Uterus (tissue), 2 donors: ENCODE data around the gene SGPL1.

Experiments
- POLR2A ChIP-seq, 2 donors: fragments of 450-650 bp; IDR thresholded peaks; one replicate each; pipeline ENCODE4 v1.6.1; 2016; ENCODE audit warnings: antibody characterized with exemption in 2 of 2, mild to moderate bottlenecking in 1 of 2, moderate library complexity in 1 of 2
- TF ChIP-seq, protein P1 (sequence below), 4 experiments: fragments of 200-600 bp in 2 of 4; fragments of 450-650 bp in 2 of 4; sonication (generic) in 2 of 4; IDR thresholded peaks; one replicate each; pipeline ENCODE4 v1.5.1; 2016 to 2019; ENCODE audit warnings: antibody characterized with exemption in 4 of 4, mild to moderate bottlenecking in 2 of 4, moderate library complexity in 1 of 4

- TF ChIP-seq, protein P1, sequence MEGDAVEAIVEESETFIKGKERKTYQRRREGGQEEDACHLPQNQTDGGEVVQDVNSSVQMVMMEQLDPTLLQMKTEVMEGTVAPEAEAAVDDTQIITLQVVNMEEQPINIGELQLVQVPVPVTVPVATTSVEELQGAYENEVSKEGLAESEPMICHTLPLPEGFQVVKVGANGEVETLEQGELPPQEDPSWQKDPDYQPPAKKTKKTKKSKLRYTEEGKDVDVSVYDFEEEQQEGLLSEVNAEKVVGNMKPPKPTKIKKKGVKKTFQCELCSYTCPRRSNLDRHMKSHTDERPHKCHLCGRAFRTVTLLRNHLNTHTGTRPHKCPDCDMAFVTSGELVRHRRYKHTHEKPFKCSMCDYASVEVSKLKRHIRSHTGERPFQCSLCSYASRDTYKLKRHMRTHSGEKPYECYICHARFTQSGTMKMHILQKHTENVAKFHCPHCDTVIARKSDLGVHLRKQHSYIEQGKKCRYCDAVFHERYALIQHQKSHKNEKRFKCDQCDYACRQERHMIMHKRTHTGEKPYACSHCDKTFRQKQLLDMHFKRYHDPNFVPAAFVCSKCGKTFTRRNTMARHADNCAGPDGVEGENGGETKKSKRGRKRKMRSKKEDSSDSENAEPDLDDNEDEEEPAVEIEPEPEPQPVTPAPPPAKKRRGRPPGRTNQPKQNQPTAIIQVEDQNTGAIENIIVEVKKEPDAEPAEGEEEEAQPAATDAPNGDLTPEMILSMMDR (IDR thresholded peaks at IDR 0.05) = no peak
- TF ChIP-seq POLR2A (IDR thresholded peaks at IDR 0.05) = no peak
Observed at GRCh38 chr10:70776455-70777005, 39.2 kb upstream of the SGPL1 start.
